Measurements from ENCODE around the gene ERC2. TPM values are rescaled to one million over a fixed set of nuclear protein-coding genes. Genes with fewer than 3 reads are reported as not detected.

ERC2 gene
- total RNA-seq, 1 donor from 2014 or later = 7.4 TPM

DNA sequence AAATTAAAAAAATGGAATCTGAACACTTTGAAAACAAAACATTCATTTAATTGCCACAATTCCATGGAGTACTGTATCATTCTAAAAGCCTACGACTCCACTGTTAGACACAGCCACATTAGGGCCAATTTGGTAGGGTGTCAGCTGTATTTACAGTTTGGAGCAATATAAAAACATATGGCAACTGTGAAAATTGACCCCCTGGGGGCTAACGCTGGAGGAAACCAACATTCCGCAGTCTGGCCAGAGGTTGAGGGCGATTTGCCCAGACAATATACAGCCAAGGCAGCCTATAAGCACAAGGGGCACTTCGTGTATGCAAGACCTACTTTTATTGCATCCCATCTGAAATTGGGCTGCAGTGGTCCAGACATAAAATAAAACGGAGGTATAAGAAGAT lies 504.7 kb downstream of the ERC2 start:
- Mint-ChIP-seq H3K4me1 (ENCODE audit: low read depth, unreplicated experiment) (peaks cover 5% of the 10 kb centered on the region), H3K27me3 (ENCODE audit: low read depth, unreplicated experiment) (no peaks in the 10 kb centered on the region), H3K4me3 (ENCODE audit: unreplicated experiment) (no peak overlapping the region), H3K9me3 (ENCODE audit: unreplicated experiment) (no peaks in the 10 kb centered on the region), H3K36me3 (ENCODE audit: low read depth, unreplicated experiment) (peaks cover 3% of the 10 kb centered on the region), H3K27ac (ENCODE audit: unreplicated experiment) (no peak overlapping the region)
- FAIRE-seq = no peak
- H3K36me3 ChIP-seq (ENCODE audit: insufficient read depth, low read length) = no peaks in the 10 kb centered on the region
- TF ChIP-seq, protein P1, sequence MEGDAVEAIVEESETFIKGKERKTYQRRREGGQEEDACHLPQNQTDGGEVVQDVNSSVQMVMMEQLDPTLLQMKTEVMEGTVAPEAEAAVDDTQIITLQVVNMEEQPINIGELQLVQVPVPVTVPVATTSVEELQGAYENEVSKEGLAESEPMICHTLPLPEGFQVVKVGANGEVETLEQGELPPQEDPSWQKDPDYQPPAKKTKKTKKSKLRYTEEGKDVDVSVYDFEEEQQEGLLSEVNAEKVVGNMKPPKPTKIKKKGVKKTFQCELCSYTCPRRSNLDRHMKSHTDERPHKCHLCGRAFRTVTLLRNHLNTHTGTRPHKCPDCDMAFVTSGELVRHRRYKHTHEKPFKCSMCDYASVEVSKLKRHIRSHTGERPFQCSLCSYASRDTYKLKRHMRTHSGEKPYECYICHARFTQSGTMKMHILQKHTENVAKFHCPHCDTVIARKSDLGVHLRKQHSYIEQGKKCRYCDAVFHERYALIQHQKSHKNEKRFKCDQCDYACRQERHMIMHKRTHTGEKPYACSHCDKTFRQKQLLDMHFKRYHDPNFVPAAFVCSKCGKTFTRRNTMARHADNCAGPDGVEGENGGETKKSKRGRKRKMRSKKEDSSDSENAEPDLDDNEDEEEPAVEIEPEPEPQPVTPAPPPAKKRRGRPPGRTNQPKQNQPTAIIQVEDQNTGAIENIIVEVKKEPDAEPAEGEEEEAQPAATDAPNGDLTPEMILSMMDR (IDR thresholded peaks at IDR 0.05; ENCODE audit: insufficient read depth, low read depth, low read length) = no peak
- no peak for TF ChIP-seq EZH2 (IDR thresholded peaks at IDR 0.05; ENCODE audit: insufficient read depth, low read length)
- H3K9ac ChIP-seq (ENCODE audit: low read length) = no peak overlapping the region
- H3K27me3 ChIP-seq (ENCODE audit: insufficient read depth, low read length) = no peaks in the 10 kb centered on the region
- H2AFZ ChIP-seq (ENCODE audit: low read depth, low read length) = no peak overlapping the region
- H3K79me2 ChIP-seq (ENCODE audit: insufficient read depth, low read length) = no peaks in the 10 kb centered on the region
- H4K20me1 ChIP-seq (ENCODE audit: insufficient read depth, low read length) = no peaks in the 10 kb centered on the region
- peaks cover 2% of the 10 kb centered on the region for H3K4me1 ChIP-seq (ENCODE audit: insufficient read depth, low read length)
- H3K27ac ChIP-seq (ENCODE audit: low read depth, low read length) = no peak overlapping the region
- H3K4me3 ChIP-seq (ENCODE audit: insufficient read depth, low read depth, low read length) = no peak overlapping the region
- DNase-seq (ENCODE audit: low read depth) = no peak
- H3K9me3 ChIP-seq (ENCODE audit: insufficient read depth, low read depth, low read length) = no peaks in the 10 kb centered on the region
- H3K4me2 ChIP-seq (ENCODE audit: low read length) = no peak overlapping the region

DNA sequence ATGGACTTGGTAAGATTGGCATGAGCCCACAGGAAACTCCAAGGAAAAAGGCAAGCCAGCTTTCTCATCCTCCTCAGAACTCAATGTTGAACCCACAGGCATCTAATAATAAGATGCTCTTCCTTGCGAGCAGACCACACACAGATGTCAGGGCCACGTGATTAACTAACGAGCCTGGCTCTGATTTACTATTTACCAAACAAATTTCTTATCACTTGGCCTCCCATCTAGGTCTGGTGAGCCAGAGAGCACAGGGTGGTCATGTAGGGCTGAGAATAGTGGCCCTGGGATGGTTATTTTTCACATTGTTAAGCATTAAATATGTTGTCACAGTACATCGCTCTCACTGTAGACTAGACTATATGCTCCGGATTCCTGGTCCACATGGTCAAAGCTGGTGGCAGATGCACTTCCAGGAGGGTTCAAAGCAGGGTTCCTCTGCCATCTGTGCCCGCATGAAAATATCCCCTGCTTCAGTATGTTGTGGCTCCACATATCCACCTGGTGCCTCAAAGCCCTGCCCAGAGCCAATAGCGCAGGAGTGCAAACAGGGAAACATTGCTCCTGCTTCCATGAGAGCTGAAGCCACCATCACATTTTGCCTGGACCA lies 508.7 kb downstream of the ERC2 start:
- TF ChIP-seq, protein P1 (IDR thresholded peaks at IDR 0.05; ENCODE audit: insufficient read depth, low read depth, low read length) = no peak
- TF ChIP-seq EZH2 (IDR thresholded peaks at IDR 0.05; ENCODE audit: insufficient read depth, low read length) = no peak
- no peak for DNase-seq (ENCODE audit: low read depth)
- H3K36me3 ChIP-seq (ENCODE audit: insufficient read depth, low read length) = no peaks in the 10 kb centered on the region
- H3K4me1 ChIP-seq (ENCODE audit: insufficient read depth, low read length) = no peaks in the 10 kb centered on the region
- no peaks in the 10 kb centered on the region for H3K9me3 ChIP-seq (ENCODE audit: insufficient read depth, low read depth, low read length)
- Mint-ChIP-seq H3K27me3 (ENCODE audit: low read depth, unreplicated experiment) (no peaks in the 10 kb centered on the region), H3K36me3 (ENCODE audit: low read depth, unreplicated experiment) (peaks cover 5% of the 10 kb centered on the region), H3K27ac (ENCODE audit: unreplicated experiment) (no peak overlapping the region), H3K9me3 (ENCODE audit: unreplicated experiment) (peaks cover 1% of the 10 kb centered on the region), H3K4me3 (ENCODE audit: unreplicated experiment) (no peak overlapping the region), H3K4me1 (ENCODE audit: low read depth, unreplicated experiment) (no peaks in the 10 kb centered on the region)
- no peak for FAIRE-seq
- no peak overlapping the region for H3K27ac ChIP-seq (ENCODE audit: low read depth, low read length)
- H3K27me3 ChIP-seq (ENCODE audit: insufficient read depth, low read length) = no peaks in the 10 kb centered on the region
- no peaks in the 10 kb centered on the region for H4K20me1 ChIP-seq (ENCODE audit: insufficient read depth, low read length)
- no peak overlapping the region for H3K9ac ChIP-seq (ENCODE audit: low read length)
- no peak overlapping the region for H2AFZ ChIP-seq (ENCODE audit: low read depth, low read length)
- H3K79me2 ChIP-seq (ENCODE audit: insufficient read depth, low read length) = no peaks in the 10 kb centered on the region
- H3K4me2 ChIP-seq (ENCODE audit: low read length) = no peak overlapping the region
- H3K4me3 ChIP-seq (ENCODE audit: insufficient read depth, low read depth, low read length) = no peak overlapping the region

DNA sequence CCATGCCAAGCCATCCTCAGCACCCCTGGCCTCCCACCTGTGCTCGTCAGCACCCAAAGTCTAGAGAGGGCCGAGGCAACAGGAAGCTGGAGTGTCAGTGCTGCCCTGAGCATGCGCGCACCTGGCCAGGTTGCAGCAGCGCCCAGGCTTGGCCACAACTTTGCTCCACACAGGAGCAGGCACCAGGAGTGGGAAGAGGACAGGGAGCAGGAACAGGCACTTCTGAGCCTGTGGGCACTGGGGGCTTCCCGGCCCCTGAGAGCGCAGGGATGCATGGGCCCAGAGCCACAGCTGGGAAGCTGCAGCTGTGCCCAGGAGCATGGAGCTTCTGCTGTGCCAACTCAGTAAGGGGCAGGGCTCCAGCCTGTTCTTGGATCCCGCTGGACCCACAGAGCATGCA lies 509.7 kb downstream of the ERC2 start:
- FAIRE-seq = no peak
- H3K4me3 Mint-ChIP-seq (ENCODE audit: unreplicated experiment) = no peak overlapping the region
- Histone ChIP-seq H2AFZ (ENCODE audit: low read depth, low read length) (no peak overlapping the region), H3K9me3 (ENCODE audit: insufficient read depth, low read depth, low read length) (no peaks in the 10 kb centered on the region), H3K27ac (ENCODE audit: low read depth, low read length) (no peak overlapping the region), H3K27me3 (ENCODE audit: insufficient read depth, low read length) (no peaks in the 10 kb centered on the region), H3K4me2 (ENCODE audit: low read length) (no peak overlapping the region), H3K36me3 (ENCODE audit: insufficient read depth, low read length) (no peaks in the 10 kb centered on the region), H3K9ac (ENCODE audit: low read length) (no peak overlapping the region), H4K20me1 (ENCODE audit: insufficient read depth, low read length) (no peaks in the 10 kb centered on the region), H3K79me2 (ENCODE audit: insufficient read depth, low read length) (no peaks in the 10 kb centered on the region), H3K4me1 (ENCODE audit: insufficient read depth, low read length) (no peaks in the 10 kb centered on the region), H3K4me3 (ENCODE audit: insufficient read depth, low read depth, low read length) (no peak overlapping the region)
- peaks cover 1% of the 10 kb centered on the region for H3K9me3 Mint-ChIP-seq (ENCODE audit: unreplicated experiment)
- peaks cover 5% of the 10 kb centered on the region for H3K36me3 Mint-ChIP-seq (ENCODE audit: low read depth, unreplicated experiment)
- no peak for DNase-seq (ENCODE audit: low read depth)
- H3K4me1 Mint-ChIP-seq (ENCODE audit: low read depth, unreplicated experiment) = no peaks in the 10 kb centered on the region
- TF ChIP-seq EZH2 (IDR thresholded peaks at IDR 0.05; ENCODE audit: insufficient read depth, low read length) = no peak
- TF ChIP-seq, protein P1 (IDR thresholded peaks at IDR 0.05; ENCODE audit: insufficient read depth, low read depth, low read length) = no peak
- H3K27ac Mint-ChIP-seq (ENCODE audit: unreplicated experiment) = no peak overlapping the region
- H3K27me3 Mint-ChIP-seq (ENCODE audit: low read depth, unreplicated experiment) = no peaks in the 10 kb centered on the region

All from astrocyte (in vitro differentiated cells and primary cell).